GM18519 (cell line): ENCODE results near the gene TXNL4A.

Experiments used
- ATAC-seq: cut with Tn5 transposase; IDR thresholded peaks from one replicate; pipeline ENCODE4 v1.9.1; 2021; ENCODE audit warnings: mild to moderate bottlenecking, moderate library complexity; ENCODE audit not compliant: unreplicated experiment, low FRiP score

Gene TXNL4A

GRCh38 chr18:79937103-79937860 is 51.1 kb downstream of the TXNL4A start:
- ATAC-seq = no peak

GRCh38 chr18:79936641-79937040 is 51.7 kb downstream of the TXNL4A start:
- no peak for ATAC-seq

- ATAC-seq = no peak
Measured at GRCh38 chr18:79935925-79936324, 52.4 kb downstream of the TXNL4A start.

GRCh38 chr18:79935499-79935898 is 52.9 kb downstream of the TXNL4A start:
- ATAC-seq = no peak

- no peak for ATAC-seq
Measured at GRCh38 chr18:79935098-79935480, 53.3 kb downstream of the TXNL4A start.

- no peak for ATAC-seq
Measured at GRCh38 chr18:79934311-79935097, 53.9 kb downstream of the TXNL4A start.

GRCh38 chr18:79933765-79934164 is 54.6 kb downstream of the TXNL4A start:
- ATAC-seq = no peak

GRCh38 chr18:79932907-79933306 is 55.5 kb downstream of the TXNL4A start:
- no peak for ATAC-seq

- ATAC-seq = no peak
Measured at GRCh38 chr18:79931475-79931874, 56.9 kb downstream of the TXNL4A start.

- ATAC-seq = no peak
Measured at GRCh38 chr18:79930020-79930642, 58.2 kb downstream of the TXNL4A start.

GRCh38 chr18:79928563-79928960 is 59.8 kb downstream of the TXNL4A start:
- ATAC-seq = no peak

GRCh38 chr18:79927607-79928562 is 60.5 kb downstream of the TXNL4A start:
- ATAC-seq = no peak

- no peak for ATAC-seq
Measured at GRCh38 chr18:79926715-79927606, 61.4 kb downstream of the TXNL4A start.

- no peak for ATAC-seq
Measured at GRCh38 chr18:79926306-79926705, 62.1 kb downstream of the TXNL4A start.

GRCh38 chr18:79924814-79925731 is 63.3 kb downstream of the TXNL4A start:
- no peak for ATAC-seq

- ATAC-seq = no peak
Measured at GRCh38 chr18:79923896-79924585, 64.3 kb downstream of the TXNL4A start.

- ATAC-seq = no peak
Measured at GRCh38 chr18:79922971-79923411, 65.4 kb downstream of the TXNL4A start.
